GM21390 (cell line): ENCODE measurements around the gene CALB2.
A peak's percentile ranks its signal among the peaks of the same experiment; 100 is the strongest.
"Not testable (repeated sequence)": the region's sequence is repeated elsewhere in the genome, so short reads cannot be mapped to it uniquely, and the experiment has no call there.

Experiments
- ATAC-seq: cut with Tn5 transposase; IDR thresholded peaks from one replicate; pipeline ENCODE4 v1.9.1; 2021; ENCODE audit not compliant: unreplicated experiment

The CALB2 gene, protein sequence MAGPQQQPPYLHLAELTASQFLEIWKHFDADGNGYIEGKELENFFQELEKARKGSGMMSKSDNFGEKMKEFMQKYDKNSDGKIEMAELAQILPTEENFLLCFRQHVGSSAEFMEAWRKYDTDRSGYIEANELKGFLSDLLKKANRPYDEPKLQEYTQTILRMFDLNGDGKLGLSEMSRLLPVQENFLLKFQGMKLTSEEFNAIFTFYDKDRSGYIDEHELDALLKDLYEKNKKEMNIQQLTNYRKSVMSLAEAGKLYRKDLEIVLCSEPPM

DNA sequence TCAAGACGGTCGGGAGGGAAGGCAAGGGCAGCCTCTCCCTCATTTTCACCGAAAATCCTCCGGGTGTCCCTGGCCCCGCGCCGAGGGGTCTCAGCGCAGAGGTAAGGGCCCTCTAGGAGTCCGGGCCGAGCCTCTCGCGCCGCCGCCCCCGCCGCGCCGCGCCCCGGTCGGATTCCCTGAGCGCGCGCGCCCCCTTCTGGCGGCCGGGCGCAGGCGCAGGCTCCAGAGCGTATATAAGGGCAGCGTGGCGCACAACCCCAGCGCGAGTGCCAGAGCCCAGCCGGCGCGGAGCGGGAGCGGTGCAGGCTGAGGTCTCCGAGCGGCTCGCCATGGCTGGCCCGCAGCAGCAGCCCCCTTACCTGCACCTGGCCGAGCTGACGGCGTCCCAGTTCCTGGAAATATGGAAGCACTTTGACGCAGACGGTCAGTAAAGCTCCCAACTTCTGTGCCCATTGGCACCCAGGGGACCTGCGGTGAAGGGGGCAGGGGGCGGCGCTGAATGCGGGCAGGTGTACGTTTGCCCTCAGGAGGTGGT is at the start of gene CALB2:
CALB2 (plus strand) TSS at position 260 of the 535 bp plus-strand sequence; CDS start at position 330, 70 bp downstream.
- ATAC-seq, result peak; percentile 93

DNA sequence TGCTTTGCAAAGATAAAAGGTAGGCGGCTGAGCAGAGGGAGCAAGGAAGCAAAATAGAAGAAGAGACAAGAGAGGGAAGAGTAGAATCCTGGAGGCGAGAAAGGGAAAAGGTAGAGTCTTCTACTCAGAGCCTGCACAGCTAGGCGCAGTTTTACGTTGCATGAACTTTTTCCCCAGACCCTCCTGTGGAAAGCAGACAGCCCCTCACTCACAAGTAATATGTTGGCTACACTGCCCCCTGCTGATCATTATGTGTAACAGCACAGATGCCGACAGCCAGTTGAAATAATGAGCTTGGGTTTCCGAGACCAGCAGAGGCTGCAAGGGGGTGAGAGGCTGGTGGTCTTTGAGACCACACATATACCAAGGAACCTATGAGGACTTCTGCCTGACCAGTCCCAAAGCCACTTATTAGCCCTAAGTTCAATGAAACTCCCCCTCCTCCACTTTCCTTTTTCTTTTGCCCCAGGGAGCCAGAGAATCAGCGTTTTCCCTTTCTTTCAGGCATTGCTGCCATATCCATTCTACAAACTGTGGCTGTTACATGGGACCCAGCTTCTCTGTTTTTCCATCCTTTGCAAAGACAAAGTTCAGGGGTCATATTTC is 46.9 kb upstream of the CALB2 start:
- ATAC-seq, result no peak

DNA sequence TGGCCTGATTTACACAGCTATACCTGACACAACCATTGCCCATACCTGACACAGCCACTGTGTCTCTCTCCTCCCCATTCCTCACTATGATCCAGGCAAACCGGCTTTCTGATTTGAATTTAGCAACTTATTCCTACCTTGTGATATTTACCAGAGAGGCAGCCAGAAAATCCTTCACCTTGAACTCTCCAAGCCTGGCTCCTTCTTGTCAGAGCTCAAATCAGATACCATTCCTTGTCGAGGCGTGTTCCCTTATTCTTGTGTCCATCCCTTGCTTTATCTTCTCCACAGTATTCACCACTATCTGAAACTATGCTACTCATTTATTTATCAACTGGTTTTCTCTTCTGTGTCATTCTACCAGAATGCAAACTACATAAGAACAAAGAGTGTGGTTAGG is 44.9 kb upstream of the CALB2 start:
- not testable (repeated sequence) for ATAC-seq

DNA sequence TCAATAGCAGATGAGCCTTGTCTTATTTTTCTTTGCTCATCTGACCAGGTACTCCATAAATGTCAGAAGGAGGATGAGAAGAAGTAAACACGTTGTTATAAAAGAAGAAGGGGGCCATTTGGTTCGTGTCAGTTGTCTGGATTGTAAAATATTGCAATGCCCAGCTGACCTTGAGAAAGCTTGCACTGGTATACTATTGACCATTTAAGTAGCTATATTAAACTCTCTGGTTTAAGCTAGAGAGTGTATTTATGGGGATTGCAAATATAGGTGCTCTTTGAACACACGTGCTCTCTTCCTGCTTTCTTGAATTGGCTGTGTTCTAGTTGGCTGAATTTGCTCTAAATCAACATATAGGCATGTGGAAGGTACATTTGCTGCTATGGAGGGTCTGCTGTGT is 43.3 kb upstream of the CALB2 start:
- ATAC-seq, result no peak

DNA sequence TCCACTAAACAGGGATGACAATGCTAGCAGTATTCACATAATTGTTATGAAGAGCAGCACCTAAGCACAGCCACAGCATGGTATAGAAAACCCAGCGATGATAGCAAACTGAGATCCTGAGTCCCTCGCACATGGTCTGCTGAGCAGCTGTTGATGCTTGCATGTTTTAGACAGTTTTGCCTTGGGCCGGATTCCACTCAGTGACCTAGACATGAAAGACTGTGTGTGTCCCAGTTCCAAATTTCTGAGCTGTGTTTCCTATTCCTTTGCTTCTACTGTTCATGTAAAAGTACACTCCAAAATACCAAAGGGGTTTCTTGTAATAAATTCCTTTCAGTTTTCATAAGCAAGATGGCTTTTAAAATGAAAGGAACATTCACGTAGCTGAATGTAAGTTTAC is 38.5 kb upstream of the CALB2 start:
- ATAC-seq, result no peak

DNA sequence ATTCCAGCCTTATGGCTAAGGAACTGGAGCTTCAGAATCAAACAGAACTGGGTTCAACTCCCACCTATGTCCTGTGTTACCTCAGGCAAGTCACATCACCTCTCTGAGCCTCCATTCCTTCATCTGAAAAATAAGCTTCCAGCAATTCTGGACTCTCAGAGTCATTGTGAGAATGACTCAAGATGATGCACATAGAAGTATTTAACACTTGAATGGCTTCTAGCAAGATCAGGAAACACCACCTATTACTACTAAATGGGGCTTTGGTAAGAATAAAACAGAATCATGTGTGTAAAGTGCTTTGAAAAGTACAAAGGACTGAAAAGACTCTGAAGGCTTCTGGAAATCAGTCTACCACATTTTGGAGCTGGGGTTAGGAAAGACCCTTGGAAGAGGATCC is 30.8 kb upstream of the CALB2 start:
- ATAC-seq, result no peak

DNA sequence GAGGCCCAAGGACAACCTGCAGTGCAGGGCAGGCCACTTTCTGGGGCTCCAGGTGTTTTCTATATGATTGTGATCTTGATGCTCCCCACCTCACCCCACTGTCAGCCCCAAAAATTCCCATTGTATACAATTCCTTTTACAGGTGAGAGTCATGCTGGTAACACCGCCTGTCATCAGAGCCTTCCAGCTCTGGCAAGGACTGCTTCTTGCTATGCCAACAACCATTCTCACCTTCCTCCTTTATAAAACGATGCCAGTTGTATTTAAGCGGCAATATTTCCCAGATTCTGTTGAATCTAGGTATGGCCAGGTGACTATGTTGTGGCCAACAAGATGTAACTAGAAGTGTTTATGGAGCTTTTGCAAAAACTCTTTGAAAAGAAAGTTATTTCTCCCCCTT is 30.4 kb upstream of the CALB2 start:
- ATAC-seq, result no peak

DNA sequence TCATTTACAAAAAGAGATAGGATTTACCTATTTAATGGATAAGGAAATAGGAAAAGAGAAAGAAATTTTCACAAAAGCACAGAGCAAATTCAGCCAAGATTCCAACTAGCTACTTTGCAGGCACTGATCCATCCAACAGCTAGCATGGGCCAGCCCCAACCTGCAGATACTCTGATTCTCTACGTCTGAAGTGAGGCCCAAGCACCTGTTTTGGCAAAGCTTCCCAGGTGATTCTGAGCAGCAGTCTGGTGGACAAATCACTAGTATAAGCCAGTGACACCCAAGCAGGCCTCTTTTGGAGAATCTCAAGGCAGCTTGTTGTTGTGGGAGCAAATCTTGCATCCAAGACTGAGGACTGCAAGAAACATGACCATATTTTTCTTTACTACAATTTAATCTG is 20.9 kb upstream of the CALB2 start:
- ATAC-seq, result no peak

DNA sequence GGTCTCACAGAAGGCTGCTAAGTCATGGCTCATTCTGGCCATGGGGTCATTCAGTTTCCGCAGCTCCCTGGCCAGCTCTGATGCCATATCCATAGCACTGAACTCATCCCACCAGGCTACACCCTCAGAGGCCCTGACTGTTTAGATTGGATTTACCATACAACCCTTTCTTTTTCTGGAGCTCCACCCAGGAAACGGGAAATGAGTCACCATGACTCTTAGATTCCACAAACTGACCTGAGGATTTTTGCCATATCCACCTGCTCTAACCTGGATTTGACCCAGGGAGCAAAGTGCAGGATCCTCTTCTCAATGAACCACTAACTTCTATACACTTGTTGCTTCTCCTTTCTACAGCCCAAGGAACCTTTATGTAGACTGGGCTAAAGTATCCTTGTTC is 20.3 kb upstream of the CALB2 start:
- no peak for ATAC-seq

DNA sequence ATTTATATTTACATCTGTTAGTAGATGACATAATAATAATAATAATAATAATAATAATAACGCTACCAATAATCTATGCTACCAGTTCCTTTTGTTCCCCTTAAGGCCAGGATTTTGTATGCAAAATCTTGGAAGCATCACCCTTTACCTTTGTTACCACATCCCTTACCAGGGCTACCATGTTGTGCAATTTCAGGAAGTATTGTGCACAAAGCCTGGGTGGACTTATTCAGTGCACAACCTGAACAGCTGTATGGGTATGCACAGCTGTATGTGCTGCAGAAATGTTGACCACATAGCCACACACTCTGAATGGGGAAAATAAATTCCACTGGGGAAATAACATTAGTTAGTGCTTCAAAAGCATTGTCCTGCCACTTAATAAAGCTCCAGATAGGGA is 19.9 kb upstream of the CALB2 start:
- ATAC-seq, result no peak

GRCh38 chr16:71339236-71340171 is 19.0 kb upstream of the CALB2 start:
- no peak for ATAC-seq

- no peak for ATAC-seq
Observed at GRCh38 chr16:71340406-71340805, 18.1 kb upstream of the CALB2 start.

DNA sequence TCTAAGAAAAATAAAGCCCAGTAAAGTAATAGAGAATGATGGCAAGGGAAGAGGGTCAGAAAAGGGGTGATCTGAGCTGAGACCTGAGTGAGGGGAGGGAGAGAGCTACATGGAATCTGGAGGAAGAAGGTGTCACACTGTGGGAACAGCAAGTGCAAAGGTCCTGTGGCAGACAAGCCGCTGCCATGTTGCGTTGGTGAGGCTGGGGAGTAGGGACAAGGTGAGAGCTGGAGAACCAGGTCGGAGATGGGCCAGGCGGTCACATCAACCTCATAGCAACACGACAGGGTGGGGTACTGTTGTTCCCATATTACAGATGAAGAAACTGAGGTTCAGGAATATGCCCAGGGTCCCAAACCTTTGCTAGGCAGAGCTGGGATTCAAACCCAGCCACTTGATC is 16.6 kb upstream of the CALB2 start:
- no peak for ATAC-seq

DNA sequence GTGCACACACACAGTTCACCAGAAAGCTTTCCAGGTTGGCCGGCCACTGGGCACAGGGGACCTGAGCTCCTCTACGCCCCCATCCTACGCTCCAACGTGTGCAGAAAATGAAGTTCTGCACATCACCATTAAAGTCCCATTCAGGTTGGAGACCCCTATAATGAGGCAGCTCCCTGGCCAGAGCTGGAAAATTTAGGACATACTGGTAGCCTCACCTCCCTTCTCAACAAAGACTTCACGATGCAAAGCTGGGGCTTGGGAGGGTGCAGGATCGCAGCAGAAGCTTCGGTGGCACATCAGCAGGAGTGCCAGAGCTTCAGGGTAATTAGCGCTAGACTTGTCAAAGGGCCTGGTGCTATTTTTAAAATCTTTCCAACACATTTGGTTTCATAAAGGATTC is 15.4 kb upstream of the CALB2 start:
- ATAC-seq, result no peak

GRCh38 chr16:71344315-71344905 is 14.1 kb upstream of the CALB2 start:
- no peak for ATAC-seq

DNA sequence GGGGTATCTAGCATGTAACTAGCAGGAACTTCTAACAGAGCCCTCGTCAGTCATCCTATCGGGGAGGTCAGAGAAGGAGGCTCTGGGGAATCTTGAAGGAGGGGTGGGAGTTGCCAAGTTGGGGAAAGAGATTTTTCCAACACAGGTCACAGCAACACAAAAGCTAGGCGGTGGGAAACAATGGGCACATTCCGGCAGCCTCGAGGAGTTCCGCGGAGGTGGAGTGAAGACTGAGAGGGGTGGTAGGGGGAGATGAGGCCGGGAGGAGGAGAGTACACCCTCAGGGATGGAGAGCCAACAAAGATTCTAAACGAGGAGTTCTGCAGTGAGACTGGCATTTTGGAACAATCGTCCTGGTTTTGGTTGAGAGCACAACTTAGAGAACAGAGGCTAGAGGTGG is 13.5 kb upstream of the CALB2 start:
- ATAC-seq, result no peak

DNA sequence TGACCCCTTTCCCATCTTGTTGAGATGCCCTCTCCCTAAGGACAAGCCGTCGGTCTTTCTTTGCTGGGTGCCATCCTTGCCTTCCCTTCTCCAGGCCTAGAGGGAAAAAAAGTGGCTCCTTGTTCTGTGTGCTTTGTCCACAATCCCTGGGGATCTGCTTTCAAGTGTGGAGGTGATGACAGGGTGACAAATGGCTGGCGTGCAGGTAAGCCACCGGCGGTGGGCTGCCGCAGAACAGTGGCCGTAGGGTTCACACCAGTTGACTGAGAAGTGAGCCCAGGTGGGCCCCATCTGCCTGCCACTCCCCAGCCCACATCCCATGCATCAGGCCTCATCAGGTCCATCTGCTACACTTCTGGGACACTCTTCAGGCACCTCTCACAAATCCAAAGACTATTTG is 11.4 kb upstream of the CALB2 start:
- ATAC-seq, result no peak

GRCh38 chr16:71348262-71349085 is 10.0 kb upstream of the CALB2 start:
- ATAC-seq, result no peak

- no peak for ATAC-seq
Observed at GRCh38 chr16:71350821-71351557, 7.5 kb upstream of the CALB2 start.

GRCh38 chr16:71351558-71351901 is 7.0 kb upstream of the CALB2 start:
- no peak for ATAC-seq
